Transverse colon (tissue), 4 donors: ENCODE measurements around the gene AJM1. TPM values are rescaled to one million over a fixed set of nuclear protein-coding genes. Genes with fewer than 3 reads are reported as not detected.
"Not testable (repeated sequence)": the region's sequence is repeated elsewhere in the genome, so short reads cannot be mapped to it uniquely, and the experiment has no call there.

Experiments used
- DNase-seq: peaks from one replicate; pipeline ENCODE4 v3.0.0-alpha.2; 2019
- H3K27ac ChIP-seq, 4 donors: fragments of 200-600 bp; sonication (generic); 2 replicates each; pipeline ENCODE4 v1.5.1; 2016 to 2018; ENCODE audit warnings: inconsistent platforms in 4 of 4
- H3K27me3 ChIP-seq: fragments of 200-600 bp; sonication (generic); 2 replicates; pipeline ENCODE4 v1.5.1; 2017; ENCODE audit warnings: inconsistent platforms
- H3K36me3 ChIP-seq, 4 donors: fragments of 200-600 bp; sonication (generic); 2 replicates each; pipeline ENCODE4 v1.5.1; 2017 to 2019; ENCODE audit warnings: inconsistent platforms in 4 of 4
- H3K4me1 ChIP-seq, 4 donors: fragments of 200-600 bp; sonication (generic); 2 replicates each; pipeline ENCODE4 v1.5.1; 2017 to 2020; ENCODE audit warnings: inconsistent platforms in 4 of 4
- H3K4me3 ChIP-seq, 4 donors: fragments of 200-600 bp; sonication (generic); 1 replicate in 1 of 4; 2 replicates in 3 of 4; pipeline versions ENCODE4 v1.5.1 to v1.6.1; 2017 to 2019; ENCODE audit warnings: inconsistent platforms in 4 of 4
- H3K9me3 ChIP-seq, 2 donors: fragments of 200-600 bp; sonication (generic); 2 replicates each; pipeline ENCODE4 v1.5.1; 2017 to 2019; ENCODE audit warnings: inconsistent platforms in 2 of 2
- CTCF ChIP-seq, 5 experiments: fragments of 200-600 bp in 3 of 5; fragments of 450-650 bp in 2 of 5; sonication (generic) in 3 of 5; IDR thresholded peaks; 1 replicate in 2 of 5; 2 replicates in 3 of 5; pipeline ENCODE4 v1.5.1; 2016 to 2017; ENCODE audit warnings: antibody characterized with exemption in 5 of 5, inconsistent platforms in 3 of 5, mild to moderate bottlenecking in 2 of 5, moderate library complexity in 1 of 5
- EP300 ChIP-seq: sonication (generic); formaldehyde crosslinking; IDR thresholded peaks from one replicate; pipeline ENCODE4 v1.6.1; 2017; ENCODE audit warnings: antibody characterized with exemption, low read depth
- POLR2A ChIP-seq: fragments of 450-650 bp; IDR thresholded peaks from one replicate; pipeline ENCODE4 v1.6.1; 2016; ENCODE audit warnings: antibody characterized with exemption, mild to moderate bottlenecking, moderate library complexity
- POLR2AphosphoS5 ChIP-seq, 3 donors: sonication (generic); formaldehyde crosslinking; IDR thresholded peaks; one replicate each; pipeline ENCODE4 v1.6.1; 2016; ENCODE audit warnings: antibody characterized with exemption in 3 of 3
- WGBS, 2 donors: methylation state at CpG; one replicate each; pipeline ENCODE4 v1.1.5; 2018; ENCODE audit warnings: low coverage in 1 of 2; 5-methylcytosine and 5-hydroxymethylcytosine counted together
- in situ Hi-C, 4 donors: fragments of 200-750 bp; cut with MboI; loops; one replicate each; pipeline versions ENCODE4 v1.15.0 to v1.15.1; 2017; ENCODE audit warnings: low sequenced_read_pairs in 3 of 4, low pct_ligation_motif_present in 1 of 4, low pct_unique_long_range_greater_than_20kb in 1 of 4
- intact Hi-C: fragments of 100-400 bp; cut with DNase I; formaldehyde crosslinking; loops from one replicate; pipeline ENCODE4 v1.15.1; 2023; ENCODE audit warnings: low total_unique reads
- total RNA-seq, 4 donors: library from RNA; depleted of rRNA; stranded (reverse); fragments of >200 nt; gene quantifications; one replicate each; pipeline ENCODE4 v1.1.0, GENCODE V29; 2016

Gene AJM1
- total RNA-seq, 4 donors from 2014 or later, result 9.8 to 26.5 (median 17.0) TPM

GRCh38 chr9:136831720-136832104 is 10.6 kb upstream of the AJM1 start:
- no peak for DNase-seq
- Histone ChIP-seq H3K27ac (no peak overlapping the region), H3K27me3 (no peaks in the 10 kb centered on the region), H3K4me3 (no peak overlapping the region), H3K4me1 (no peaks in the 10 kb centered on the region), H3K36me3 (peaks cover 0 to 16% (median 8%) of the 10 kb centered on the region in 4 donors), H3K9me3 (no peaks in the 10 kb centered on the region)
- intact Hi-C loops (no loop called here), in situ Hi-C loops (no loop called here)
- WGBS, 2 donors, result 95% methylated on average over 23 of the region's 23 CpGs; no CpG with 5 or more reads in 1 of the 2 donors
- TF ChIP-seq POLR2AphosphoS5 (IDR thresholded peaks at IDR 0.05) (no peak), POLR2A (no peak), CTCF (IDR thresholded peaks at IDR 0.05) (no peak), EP300 (no peak)

- Histone ChIP-seq H3K27ac (no peak overlapping the region), H3K4me3 (no peak overlapping the region), H3K36me3 (peaks cover 0 to 16% (median 8%) of the 10 kb centered on the region in 4 donors), H3K9me3 (no peaks in the 10 kb centered on the region), H3K27me3 (no peaks in the 10 kb centered on the region), H3K4me1 (no peaks in the 10 kb centered on the region)
- TF ChIP-seq CTCF (IDR thresholded peaks at IDR 0.05) (no peak), EP300 (no peak), POLR2A (no peak), POLR2AphosphoS5 (IDR thresholded peaks at IDR 0.05) (no peak)
- DNase-seq, result no peak
- 89% methylated on average over 9 of the region's 9 CpGs; no CpG with 5 or more reads in 1 of the 2 donors for WGBS, 2 donors
- in situ Hi-C loops (no loop called here), intact Hi-C loops (no loop called here)
Measured at GRCh38 chr9:136832581-136832980, 9.7 kb upstream of the AJM1 start.

GRCh38 chr9:136833381-136834048 is 8.8 kb upstream of the AJM1 start:
- H3K4me1 ChIP-seq, H3K27me3 ChIP-seq, H3K27ac ChIP-seq, H3K9me3 ChIP-seq, H3K4me3 ChIP-seq, DNase-seq, in situ Hi-C loops, intact Hi-C loops: not testable (repeated sequence)
- peaks cover 0 to 16% (median 6%) of the 10 kb centered on the region in 4 donors for H3K36me3 ChIP-seq
- WGBS, 2 donors, result 87% methylated on average over 16 of the region's 16 CpGs; no CpG with 5 or more reads in 1 of the 2 donors

GRCh38 chr9:136835162-136835931 is 6.9 kb upstream of the AJM1 start:
- TF ChIP-seq POLR2AphosphoS5 (IDR thresholded peaks at IDR 0.05), result no peak
- TF ChIP-seq POLR2A, result no peak
- no peak for TF ChIP-seq EP300
- TF ChIP-seq CTCF (IDR thresholded peaks at IDR 0.05), result no peak
- intact Hi-C loops, result no loop called here
- DNase-seq, result no peak

More at GRCh38 chr9:136835162-136835931, 6.9 kb upstream of the AJM1 start:
- in situ Hi-C loops, result no loop called here
- Histone ChIP-seq H3K27ac (no peak overlapping the region), H3K4me3 (no peak overlapping the region), H3K27me3 (no peaks in the 10 kb centered on the region), H3K9me3 (no peaks in the 10 kb centered on the region), H3K36me3 (peaks cover 0 to 14% (median 2%) of the 10 kb centered on the region in 4 donors), H3K4me1 (peaks cover 0 to 12% (median 9%) of the 10 kb centered on the region in 4 donors)
- 95 to 100% methylated on average over 1 to 27 of the region's 36 CpGs for WGBS, 2 donors
